Kidney (tissue), 14 donors: ENCODE data around the gene IL18R1. TPM values are rescaled to one million over a fixed set of nuclear protein-coding genes. Genes with fewer than 3 reads are reported as not detected.

Source experiments
- DNase-seq, 5 donors: peaks; one replicate each; pipeline ENCODE4 v3.0.0-alpha.2; 2013 to 2020
- FAIRE-seq: peaks from 2 replicates; lab custom pipeline; 2012; peaks lifted over from hg19 to GRCh38; lab: Jason Lieb, UNC
- H3K27ac ChIP-seq, 2 donors: one replicate each; pipeline ENCODE4 v1.7.0; 2013; ENCODE audit warnings: low read depth in 2 of 2, low read length in 2 of 2, inconsistent platforms in 1 of 2
- H3K27me3 ChIP-seq: one replicate; pipeline ENCODE4 v1.7.1; 2013; ENCODE audit warnings: low read length, inconsistent platforms; ENCODE audit not compliant: control insufficient read depth, insufficient read depth
- H3K36me3 ChIP-seq, 3 donors: one replicate each; pipeline versions ENCODE4 v1.7.0 to v1.7.1; 2013; ENCODE audit warnings: low read length in 3 of 3, control low read depth in 1 of 3, inconsistent platforms in 1 of 3; ENCODE audit not compliant: insufficient read depth in 3 of 3, control insufficient read depth in 2 of 3
- H3K4me1 ChIP-seq, 3 donors: one replicate each; pipeline versions ENCODE4 v1.7.0 to v1.7.1; 2013; ENCODE audit warnings: low read length in 3 of 3, inconsistent platforms in 1 of 3, low read depth in 1 of 3; ENCODE audit not compliant: control insufficient read depth in 2 of 3, insufficient read depth in 2 of 3
- H3K4me3 ChIP-seq, 3 donors: one replicate each; pipeline versions ENCODE4 v1.7.0 to v1.8.1; 2013; ENCODE audit warnings: low read length in 3 of 3, control low read depth in 1 of 3, inconsistent platforms in 1 of 3
- H3K9ac ChIP-seq, 3 donors: one replicate each; pipeline versions ENCODE4 v1.7.0 to v1.7.1; 2013; ENCODE audit warnings: low read length in 3 of 3, control low read depth in 1 of 3, inconsistent platforms in 1 of 3
- H3K9me3 ChIP-seq, 3 donors: one replicate each; pipeline versions ENCODE4 v1.7.0 to v1.7.1; 2013; ENCODE audit warnings: low read length in 3 of 3, control low read depth in 1 of 3, inconsistent platforms in 1 of 3; ENCODE audit not compliant: control insufficient read depth in 2 of 3, insufficient read depth in 1 of 3
- CTCF ChIP-seq: IDR thresholded peaks from 3 replicates; pipeline ENCODE4 v1.5.1; 2012; ENCODE audit warnings: mild to moderate bottlenecking, moderate library complexity, borderline replicate concordance; ENCODE audit not compliant: insufficient read depth; ENCODE audit errors: extremely low read depth
- intact Hi-C: fragments of 100-400 bp; cut with DNase I; formaldehyde crosslinking; loops from one replicate; pipeline ENCODE4 v1.11.1; 2022
- polyA plus RNA-seq: library from polyadenylated mRNA; stranded (reverse); fragments of 350-450 nt; fragmentation: Illumina TruSeq; extraction: RNeasy Lipid Tissue Mini Kit (QIAGEN cat#74804); gene quantifications from one replicate; pipeline ENCODE4 v1.2.3, GENCODE V29; 2014; ENCODE audit warnings: low read depth, low replicate concordance; ENCODE audit not compliant: insufficient read depth
- total RNA-seq: library from RNA; stranded (reverse); fragmentation: NEBNext Ultra II Directional; extraction: Animal tissue kit (Norgen Biotek cat#: 25700); gene quantifications from one replicate; pipeline ENCODE4 v1.2.1, GENCODE V29; 2021
- donor health status: control.
- donor health status: control.
- donor health status: control.
- donor health status: control.
- donor health status: control.
- donor health status: DM: yes; HTN: yes; CAD: no.
- donor health status: Normal renal cell carcinoma (clear cell type).

IL18R1 gene
- total and polyA plus RNA-seq, 2 donors from 2014 or later = 3.6 to 14.9 TPM

- H3K9ac ChIP-seq = no peak overlapping the region
- intact Hi-C loops = no loop called here
- H3K36me3 ChIP-seq = no peaks in the 10 kb centered on the region
- DNase-seq (no peak), FAIRE-seq (no peak)
- no peaks in the 10 kb centered on the region for H3K4me1 ChIP-seq
- H3K27ac ChIP-seq = no peak overlapping the region
- no peak overlapping the region for H3K4me3 ChIP-seq
- no peak for TF ChIP-seq CTCF
- H3K9me3 ChIP-seq = no peaks in the 10 kb centered on the region
- no peaks in the 10 kb centered on the region for H3K27me3 ChIP-seq
Observed at GRCh38 chr2:102410952-102411351, 55.4 kb downstream of the IL18R1 start.

- Histone ChIP-seq H3K9ac (no peak overlapping the region), H3K4me3 (no peak overlapping the region), H3K27ac (no peak overlapping the region), H3K27me3 (no peaks in the 10 kb centered on the region), H3K36me3 (no peaks in the 10 kb centered on the region), H3K9me3 (no peaks in the 10 kb centered on the region), H3K4me1 (no peaks in the 10 kb centered on the region)
- intact Hi-C loops = no loop called here
- TF ChIP-seq CTCF = no peak
- DNase-seq = no peak
- no peak for FAIRE-seq
Observed at GRCh38 chr2:102412199-102412598, 56.6 kb downstream of the IL18R1 start.

GRCh38 chr2:102417946-102418345, 62.4 kb downstream of the IL18R1 start:
- Histone ChIP-seq H3K9ac (no peak overlapping the region), H3K27me3 (no peaks in the 10 kb centered on the region), H3K9me3 (no peaks in the 10 kb centered on the region), H3K27ac (no peak overlapping the region), H3K36me3 (no peaks in the 10 kb centered on the region), H3K4me3 (no peak overlapping the region), H3K4me1 (no peaks in the 10 kb centered on the region)
- no peak for TF ChIP-seq CTCF
- peak; percentile 68 for FAIRE-seq
- no peak for DNase-seq
- intact Hi-C loops = no loop called here

GRCh38 chr2:102418421-102418961, 62.9 kb downstream of the IL18R1 start:
- no peak overlapping the region for H3K4me3 ChIP-seq
- no peak overlapping the region for H3K9ac ChIP-seq
- H3K27ac ChIP-seq = no peak overlapping the region
- no peaks in the 10 kb centered on the region for H3K27me3 ChIP-seq
- H3K4me1 ChIP-seq = no peaks in the 10 kb centered on the region
- no peak for DNase-seq
- no peak for FAIRE-seq
- intact Hi-C loops = no loop called here
- H3K36me3 ChIP-seq = no peaks in the 10 kb centered on the region
- no peak for TF ChIP-seq CTCF
- H3K9me3 ChIP-seq = no peaks in the 10 kb centered on the region
